H9 (cell line): ENCODE measurements around the gene KLF18. TPM values are rescaled to one million over a fixed set of nuclear protein-coding genes. Genes with fewer than 3 reads are reported as not detected.

Experiments
- DNase-seq: peaks from one replicate; pipeline ENCODE4 v3.0.0-alpha.2; 2017
- H2AFZ ChIP-seq: one replicate; pipeline ENCODE4 v1.6.1; 2013; ENCODE audit warnings: mild to moderate bottlenecking, low read length, control low read depth, moderate library complexity
- H2AK5ac ChIP-seq: 2 replicates; pipeline ENCODE4 v1.6.1; 2013; ENCODE audit warnings: low read length, control low read depth, mixed read lengths; ENCODE audit not compliant: insufficient read length
- H2BK120ac ChIP-seq: one replicate; pipeline ENCODE4 v1.6.1; 2013; ENCODE audit warnings: low read depth, mild to moderate bottlenecking, low read length, control low read depth, inconsistent platforms; ENCODE audit not compliant: poor library complexity, severe bottlenecking
- H2BK12ac ChIP-seq: 2 replicates; pipeline ENCODE4 v1.6.1; 2013; ENCODE audit warnings: low read length, control low read depth, mixed read lengths, low read depth; ENCODE audit not compliant: insufficient read length
- H2BK15ac ChIP-seq: 2 replicates; pipeline ENCODE4 v1.6.1; 2013; ENCODE audit warnings: low read depth, low read length, control low read depth
- H2BK20ac ChIP-seq: one replicate; pipeline ENCODE4 v1.6.1; 2013; ENCODE audit warnings: low read depth, mild to moderate bottlenecking, low read length, control low read depth, inconsistent platforms; ENCODE audit not compliant: poor library complexity, severe bottlenecking
- H2BK5ac ChIP-seq: 2 replicates; pipeline ENCODE4 v1.6.1; 2013; ENCODE audit warnings: low read length, control low read depth, mixed read lengths; ENCODE audit not compliant: insufficient read length
- H3K14ac ChIP-seq: 2 replicates; pipeline ENCODE4 v1.6.1; 2013; ENCODE audit warnings: low read length, control low read depth; ENCODE audit not compliant: insufficient read depth
- H3K18ac ChIP-seq: 2 replicates; pipeline ENCODE4 v1.6.1; 2013; ENCODE audit warnings: low read depth, mild to moderate bottlenecking, mixed read lengths, low read length, control low read depth; ENCODE audit not compliant: insufficient read length
- H3K23ac ChIP-seq: 2 replicates; pipeline ENCODE4 v1.6.1; 2013; ENCODE audit warnings: low read length, control low read depth, mixed read lengths, low read depth; ENCODE audit not compliant: insufficient read length
- H3K23me2 ChIP-seq: 2 replicates; pipeline ENCODE4 v1.6.1; 2013; ENCODE audit warnings: low read depth, mild to moderate bottlenecking, mixed read lengths, low read length, control low read depth; ENCODE audit not compliant: insufficient read length, poor library complexity, severe bottlenecking
- H3K27ac ChIP-seq: 2 replicates; pipeline ENCODE4 v1.5.1; 2013; ENCODE audit warnings: low read length, control low read depth, mixed read lengths, low read depth; ENCODE audit not compliant: insufficient read length
- H3K27me3 ChIP-seq: 2 replicates; pipeline ENCODE4 v1.6.1; 2013; ENCODE audit warnings: low read length, control low read depth, inconsistent platforms; ENCODE audit not compliant: insufficient read depth
- H3K4ac ChIP-seq: 2 replicates; pipeline ENCODE4 v1.6.1; 2013; ENCODE audit warnings: low read depth, mild to moderate bottlenecking, control low read depth, inconsistent platforms, low read length, moderate library complexity
- H3K4me1 ChIP-seq: 2 replicates; pipeline ENCODE4 v1.6.1; 2013; ENCODE audit warnings: low read length, control low read depth, inconsistent platforms; ENCODE audit not compliant: insufficient read depth
- H3K4me2 ChIP-seq: 2 replicates; pipeline ENCODE4 v1.6.1; 2013; ENCODE audit warnings: low read length, control low read depth, mixed read lengths; ENCODE audit not compliant: insufficient read length, insufficient read depth
- H3K56ac ChIP-seq: 2 replicates; pipeline ENCODE4 v1.6.1; 2013; ENCODE audit warnings: low read depth, mild to moderate bottlenecking, mixed read lengths, low read length, control low read depth; ENCODE audit not compliant: insufficient read length
- H3K79me1 ChIP-seq: 2 replicates; pipeline ENCODE4 v1.6.1; 2013; ENCODE audit warnings: low read depth, mild to moderate bottlenecking, moderate library complexity, low read length, control low read depth, inconsistent platforms; ENCODE audit not compliant: insufficient read depth, poor library complexity, severe bottlenecking
- H3K79me2 ChIP-seq: 2 replicates; pipeline ENCODE4 v1.6.1; 2013; ENCODE audit warnings: low read length, control low read depth, inconsistent platforms; ENCODE audit not compliant: insufficient read depth
- H3K9ac ChIP-seq: 2 replicates; pipeline ENCODE4 v1.6.1; 2013; ENCODE audit warnings: low read length, control low read depth, mixed read lengths; ENCODE audit not compliant: insufficient read length; ENCODE audit errors: extremely low read depth
- H3K9me3 ChIP-seq: one replicate; pipeline ENCODE4 v1.6.1; 2013; ENCODE audit warnings: low read depth, low read length, inconsistent platforms; ENCODE audit not compliant: control insufficient read depth
- H3T11ph ChIP-seq: one replicate; pipeline ENCODE4 v1.6.1; 2013; ENCODE audit warnings: mild to moderate bottlenecking, low read length, control low read depth, inconsistent platforms
- H4K20me1 ChIP-seq: one replicate; pipeline ENCODE4 v1.6.1; 2013; ENCODE audit not compliant: control insufficient read depth, insufficient read length, insufficient read depth
- H4K5ac ChIP-seq: 2 replicates; pipeline ENCODE4 v1.6.1; 2013; ENCODE audit warnings: low read depth, mild to moderate bottlenecking, mixed read lengths, low read length, control low read depth; ENCODE audit not compliant: insufficient read length
- H4K8ac ChIP-seq: replicated peaks from 2 replicates; pipeline ENCODE4 v1.6.1; 2013; ENCODE audit warnings: low read length, control low read depth, mixed read lengths, low read depth; ENCODE audit not compliant: insufficient read length
- H4K91ac ChIP-seq: 2 replicates; pipeline ENCODE4 v1.6.1; 2013; ENCODE audit warnings: low read depth, mild to moderate bottlenecking, moderate library complexity, mixed read lengths, low read length, control low read depth; ENCODE audit not compliant: insufficient read length
- H3K27ac Mint-ChIP-seq, 3 experiments: 2 replicates in 2 of 3; 3 replicates in 1 of 3; pipeline ENCODE4 v1.8.0; 2020 to 2021; ENCODE audit warnings: mixed read lengths in 3 of 3, mild to moderate bottlenecking in 1 of 3, moderate library complexity in 1 of 3
- H3K27me3 Mint-ChIP-seq: 2 replicates; pipeline ENCODE4 v1.8.0; 2021; ENCODE audit warnings: low read depth, mild to moderate bottlenecking, moderate library complexity, mixed read lengths
- H3K36me3 Mint-ChIP-seq, 3 experiments: 2 replicates in 2 of 3; 3 replicates in 1 of 3; pipeline ENCODE4 v1.8.0; 2020 to 2021; ENCODE audit warnings: low read depth in 3 of 3, mixed read lengths in 3 of 3; ENCODE audit not compliant: insufficient read depth in 1 of 3
- H3K4me1 Mint-ChIP-seq, 2 experiments: 2 replicates each; pipeline ENCODE4 v1.8.0; 2020; ENCODE audit warnings: mixed read lengths in 2 of 2
- H3K4me3 Mint-ChIP-seq, 2 experiments: 2 replicates in 1 of 2; 3 replicates in 1 of 2; pipeline ENCODE4 v1.8.0; 2020 to 2021; ENCODE audit warnings: mild to moderate bottlenecking in 2 of 2, mixed read lengths in 2 of 2, moderate library complexity in 1 of 2
- H3K9me3 Mint-ChIP-seq, 2 experiments: 2 replicates in 1 of 2; 3 replicates in 1 of 2; pipeline ENCODE4 v1.8.0; 2020; ENCODE audit warnings: mild to moderate bottlenecking in 2 of 2, mixed read lengths in 2 of 2, moderate library complexity in 1 of 2
- WGBS: extraction: QIAGEN DNeasy Blood & Tissue Kit; methylation state at CpG from one replicate; pipeline ENCODE4 v1.1.7; 2013; ENCODE audit warnings: missing lambda C conversion rate, low lambda C conversion rate, mixed read lengths; ENCODE audit not compliant: insufficient read length; ENCODE audit errors: extremely low coverage; 5-methylcytosine and 5-hydroxymethylcytosine counted together
- total RNA-seq: library from RNA; stranded (reverse); gene quantifications from 2 replicates; pipeline ENCODE4 v1.2.1, GENCODE V29; 2021
- TF ChIP-seq, protein P1 (sequence below): fragments of 200-600 bp; sonication (generic); conservative IDR thresholded peaks from 3 replicates; pipeline ENCODE4 v1.8.0; 2021; ENCODE audit warnings: antibody characterized with exemption, mild to moderate bottlenecking

Gene KLF18
- total RNA-seq, 1 experiment from 2014 or later = 0.07 TPM

DNA sequence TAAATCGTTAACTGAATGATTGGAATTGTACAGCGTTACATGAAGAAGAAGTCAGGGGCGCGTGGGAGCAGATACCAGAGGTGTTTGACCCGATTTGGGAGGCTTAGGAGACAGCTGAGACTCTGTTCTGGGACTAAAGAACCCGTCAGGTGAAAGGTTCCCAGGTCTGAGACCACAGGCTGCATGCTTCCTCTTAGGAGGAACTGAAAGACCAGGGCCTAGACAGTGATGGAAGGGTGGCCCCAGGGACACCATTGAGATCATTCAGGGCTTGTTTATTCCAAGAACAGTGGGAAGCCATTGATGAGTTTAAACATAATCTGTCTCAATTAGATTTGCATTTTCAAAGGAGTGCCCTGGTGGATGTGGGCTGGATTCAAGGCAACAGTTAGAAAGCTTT lies 21.9 kb downstream of the KLF18 start:
- no peak for DNase-seq
- Histone ChIP-seq H4K20me1 (no peaks in the 10 kb centered on the region), H3K4ac (no peak overlapping the region), H3K9ac (no peak overlapping the region), H2BK5ac (no peak overlapping the region), H3K27ac (no peak overlapping the region), H3K79me1 (no peaks in the 10 kb centered on the region), H4K91ac (no peak overlapping the region), H3K23me2 (no peaks in the 10 kb centered on the region), H2AK5ac (no peak overlapping the region), H2BK15ac (no peak overlapping the region), H3K18ac (no peak overlapping the region), H3K9me3 (no peaks in the 10 kb centered on the region), H3K79me2 (no peaks in the 10 kb centered on the region), H3K4me2 (no peak overlapping the region), H3K23ac (no peak overlapping the region), H2AFZ (no peak overlapping the region), H2BK12ac (no peak overlapping the region), H4K8ac (no peak overlapping the region), H3K56ac (no peak overlapping the region), H2BK20ac (no peak overlapping the region), H3K27me3 (no peaks in the 10 kb centered on the region), H3K14ac (no peak overlapping the region), H2BK120ac (no peak overlapping the region), H3T11ph (no peak overlapping the region), H4K5ac (no peak overlapping the region), H3K4me1 (no peaks in the 10 kb centered on the region)
- no peaks in the 10 kb centered on the region; a peak in 2 of 5 replicates for H3K9me3 Mint-ChIP-seq
- no peak overlapping the region for H3K27ac Mint-ChIP-seq
- no peak overlapping the region for H3K4me3 Mint-ChIP-seq
- no CpG with 5 or more reads among the region's 6 CpGs for WGBS
- peaks cover 7% of the 10 kb centered on the region for H3K27me3 Mint-ChIP-seq
- H3K36me3 Mint-ChIP-seq = no peaks in the 10 kb centered on the region; a peak in 2 of 7 replicates
- peaks cover 15% of the 10 kb centered on the region in 2 experiments for H3K4me1 Mint-ChIP-seq
- TF ChIP-seq, protein P1, sequence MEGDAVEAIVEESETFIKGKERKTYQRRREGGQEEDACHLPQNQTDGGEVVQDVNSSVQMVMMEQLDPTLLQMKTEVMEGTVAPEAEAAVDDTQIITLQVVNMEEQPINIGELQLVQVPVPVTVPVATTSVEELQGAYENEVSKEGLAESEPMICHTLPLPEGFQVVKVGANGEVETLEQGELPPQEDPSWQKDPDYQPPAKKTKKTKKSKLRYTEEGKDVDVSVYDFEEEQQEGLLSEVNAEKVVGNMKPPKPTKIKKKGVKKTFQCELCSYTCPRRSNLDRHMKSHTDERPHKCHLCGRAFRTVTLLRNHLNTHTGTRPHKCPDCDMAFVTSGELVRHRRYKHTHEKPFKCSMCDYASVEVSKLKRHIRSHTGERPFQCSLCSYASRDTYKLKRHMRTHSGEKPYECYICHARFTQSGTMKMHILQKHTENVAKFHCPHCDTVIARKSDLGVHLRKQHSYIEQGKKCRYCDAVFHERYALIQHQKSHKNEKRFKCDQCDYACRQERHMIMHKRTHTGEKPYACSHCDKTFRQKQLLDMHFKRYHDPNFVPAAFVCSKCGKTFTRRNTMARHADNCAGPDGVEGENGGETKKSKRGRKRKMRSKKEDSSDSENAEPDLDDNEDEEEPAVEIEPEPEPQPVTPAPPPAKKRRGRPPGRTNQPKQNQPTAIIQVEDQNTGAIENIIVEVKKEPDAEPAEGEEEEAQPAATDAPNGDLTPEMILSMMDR = no peak
